SU-DHL-6 (cell line): ENCODE measurements around the gene ASCC3.

ENCODE experiments used
- H2AFZ ChIP-seq: fragments of 200-600 bp; sonication (generic); 2 replicates; pipeline ENCODE4 v1.6.1; 2014; ENCODE audit warnings: low read depth, mild to moderate bottlenecking, moderate library complexity, mixed read lengths, antibody characterized with exemption, low read length; ENCODE audit not compliant: severe bottlenecking
- H3F3A ChIP-seq: fragments of 200-600 bp; shearing (Covaris generic); 2 replicates; pipeline ENCODE4 v1.6.0; 2016; ENCODE audit warnings: antibody characterized with exemption, mild to moderate bottlenecking; ENCODE audit not compliant: insufficient read depth
- H3K27ac ChIP-seq: fragments of 200-600 bp; sonication (generic); 2 replicates; pipeline ENCODE4 v1.5.1; 2016; ENCODE audit warnings: low read depth, mild to moderate bottlenecking, low read length, moderate library complexity, mixed read lengths
- H3K27me3 ChIP-seq: fragments of 200-600 bp; sonication (generic), shearing (Covaris generic); 2 replicates; pipeline ENCODE4 v1.6.0; 2014; ENCODE audit warnings: mild to moderate bottlenecking, low read length
- H3K36me3 ChIP-seq: fragments of 200-600 bp; sonication (generic); 2 replicates; pipeline ENCODE4 v1.6.1; 2014; ENCODE audit warnings: mild to moderate bottlenecking, low read length, mixed read lengths
- H3K4me2 ChIP-seq: fragments of 300-600, 200-600 bp; shearing (Covaris generic), sonication (generic); 2 replicates; pipeline ENCODE4 v1.6.0; 2014; ENCODE audit warnings: low read length, low read depth, mild to moderate bottlenecking; ENCODE audit not compliant: poor library complexity, severe bottlenecking
- H3K4me3 ChIP-seq: fragments of 200-600 bp; sonication (generic); 2 replicates; pipeline ENCODE4 v1.5.1; 2014; ENCODE audit warnings: antibody characterized with exemption, low read length, mild to moderate bottlenecking, mixed read lengths; ENCODE audit not compliant: insufficient read depth, poor library complexity, severe bottlenecking
- H3K79me2 ChIP-seq: fragments of 200-600 bp; sonication (generic); 2 replicates; pipeline ENCODE4 v1.6.1; 2014; ENCODE audit warnings: mild to moderate bottlenecking, low read length, moderate library complexity; ENCODE audit not compliant: insufficient read depth
- H3K9ac ChIP-seq: fragments of 200-600 bp; sonication (generic); 2 replicates; pipeline ENCODE4 v1.7.0; 2014; ENCODE audit warnings: mild to moderate bottlenecking, low read length
- H3K9me2 ChIP-seq: fragments of 200-600 bp; sonication (generic); replicated peaks from 2 replicates; pipeline ENCODE4 v1.6.1; 2014; ENCODE audit warnings: low read length; ENCODE audit not compliant: insufficient read depth
- H3K9me3 ChIP-seq: fragments of 200-600 bp; sonication (generic); 2 replicates; pipeline ENCODE4 v1.6.1; 2014; ENCODE audit warnings: low read length, mixed read lengths; ENCODE audit not compliant: insufficient read depth
- H4K20me1 ChIP-seq: fragments of 200-600 bp; sonication (generic); 2 replicates; pipeline ENCODE4 v1.6.1; 2014; ENCODE audit warnings: low read depth, mild to moderate bottlenecking, antibody characterized with exemption, low read length, moderate library complexity, mixed read lengths
- CTCF ChIP-seq: fragments of 200-600 bp; sonication (generic); IDR thresholded peaks from one replicate; pipeline ENCODE4 v1.5.1; 2017; ENCODE audit warnings: antibody characterized with exemption, mild to moderate bottlenecking, low read length, moderate library complexity; ENCODE audit not compliant: insufficient read depth, poor library complexity, severe bottlenecking
- EZH2phosphoT487 ChIP-seq: fragments of 200-600 bp; sonication (generic), shearing (Covaris generic); conservative IDR thresholded peaks from 2 replicates; pipeline ENCODE4 v1.6.1; 2018; ENCODE audit warnings: mild to moderate bottlenecking, antibody characterized with exemption, low read length, moderate library complexity, mixed read lengths

Gene ASCC3

GRCh38 chr6:100780648-100781047 lies 100.5 kb downstream of the ASCC3 start:
- Histone ChIP-seq H3K27me3 (no peaks in the 10 kb centered on the region), H3K4me3 (no peak overlapping the region), H3K79me2 (no peaks in the 10 kb centered on the region), H4K20me1 (no peaks in the 10 kb centered on the region), H3K27ac (no peak overlapping the region), H2AFZ (no peak overlapping the region), H3K9me2 (no peaks in the 10 kb centered on the region), H3F3A (no peaks in the 10 kb centered on the region; the same call in 1 of the 2 replicates), H3K4me2 (no peak overlapping the region), H3K9ac (no peak overlapping the region), H3K9me3 (no peaks in the 10 kb centered on the region), H3K36me3 (peaks cover 3% of the 10 kb centered on the region; the same call in 1 of the 2 replicates)
- TF ChIP-seq EZH2phosphoT487 = no peak
- TF ChIP-seq CTCF = no peak

GRCh38 chr6:100775667-100776066 lies 105.5 kb downstream of the ASCC3 start:
- H2AFZ ChIP-seq = no peak overlapping the region
- no peaks in the 10 kb centered on the region for H3K9me3 ChIP-seq
- H3K4me2 ChIP-seq = no peak overlapping the region
- no peaks in the 10 kb centered on the region; the same call in 1 of the 2 replicates for H3F3A ChIP-seq
- H3K27me3 ChIP-seq = no peaks in the 10 kb centered on the region
- no peak overlapping the region for H3K4me3 ChIP-seq
- no peaks in the 10 kb centered on the region; the same call in 1 of the 2 replicates for H3K36me3 ChIP-seq
- H3K79me2 ChIP-seq = no peaks in the 10 kb centered on the region
- H3K9me2 ChIP-seq = no peaks in the 10 kb centered on the region
- H3K27ac ChIP-seq = no peak overlapping the region
- H4K20me1 ChIP-seq = no peaks in the 10 kb centered on the region
- TF ChIP-seq CTCF = no peak
- no peak for TF ChIP-seq EZH2phosphoT487
- H3K9ac ChIP-seq = no peak overlapping the region

- Histone ChIP-seq H3K36me3 (no peaks in the 10 kb centered on the region; the same call in 1 of the 2 replicates), H3K79me2 (no peaks in the 10 kb centered on the region), H3K9me2 (no peaks in the 10 kb centered on the region), H3K4me2 (no peak overlapping the region), H3K4me3 (no peak overlapping the region), H3F3A (no peaks in the 10 kb centered on the region; the same call in 1 of the 2 replicates), H3K9me3 (no peaks in the 10 kb centered on the region), H3K27ac (no peak overlapping the region), H3K27me3 (no peaks in the 10 kb centered on the region), H4K20me1 (no peaks in the 10 kb centered on the region), H3K9ac (no peak overlapping the region), H2AFZ (no peak overlapping the region)
- TF ChIP-seq CTCF (no peak), EZH2phosphoT487 (no peak)
Observed at GRCh38 chr6:100774681-100775080, 106.4 kb downstream of the ASCC3 start.
